ENCODE data around the gene ARFGAP3.

DNA sequence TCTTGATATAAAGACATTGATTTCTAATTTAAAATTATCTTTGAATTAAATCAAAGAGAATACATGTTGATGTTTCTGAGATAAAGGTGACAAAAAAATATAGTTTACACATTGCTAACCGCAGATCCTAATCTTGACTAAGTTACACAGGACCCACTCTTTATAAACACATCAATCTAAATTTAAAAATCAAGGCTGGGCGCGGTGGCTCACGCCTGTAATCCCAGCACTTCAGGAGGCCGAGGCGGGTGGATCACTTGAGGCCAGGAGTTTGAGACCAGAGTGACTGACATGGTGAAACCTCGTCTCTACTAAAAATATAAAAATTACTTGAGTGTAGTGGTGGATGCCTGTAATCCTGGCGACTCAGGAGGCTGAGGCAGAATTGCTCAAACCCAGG is 1.9 kb downstream of the ARFGAP3 start:
- TF ChIP-seq, protein P1, sequence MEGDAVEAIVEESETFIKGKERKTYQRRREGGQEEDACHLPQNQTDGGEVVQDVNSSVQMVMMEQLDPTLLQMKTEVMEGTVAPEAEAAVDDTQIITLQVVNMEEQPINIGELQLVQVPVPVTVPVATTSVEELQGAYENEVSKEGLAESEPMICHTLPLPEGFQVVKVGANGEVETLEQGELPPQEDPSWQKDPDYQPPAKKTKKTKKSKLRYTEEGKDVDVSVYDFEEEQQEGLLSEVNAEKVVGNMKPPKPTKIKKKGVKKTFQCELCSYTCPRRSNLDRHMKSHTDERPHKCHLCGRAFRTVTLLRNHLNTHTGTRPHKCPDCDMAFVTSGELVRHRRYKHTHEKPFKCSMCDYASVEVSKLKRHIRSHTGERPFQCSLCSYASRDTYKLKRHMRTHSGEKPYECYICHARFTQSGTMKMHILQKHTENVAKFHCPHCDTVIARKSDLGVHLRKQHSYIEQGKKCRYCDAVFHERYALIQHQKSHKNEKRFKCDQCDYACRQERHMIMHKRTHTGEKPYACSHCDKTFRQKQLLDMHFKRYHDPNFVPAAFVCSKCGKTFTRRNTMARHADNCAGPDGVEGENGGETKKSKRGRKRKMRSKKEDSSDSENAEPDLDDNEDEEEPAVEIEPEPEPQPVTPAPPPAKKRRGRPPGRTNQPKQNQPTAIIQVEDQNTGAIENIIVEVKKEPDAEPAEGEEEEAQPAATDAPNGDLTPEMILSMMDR (IDR thresholded peaks at IDR 0.05; ENCODE audit: low read depth, low read length, poor library complexity, severe bottlenecking), result no peak
- TF ChIP-seq EZH2phosphoT487 (IDR thresholded peaks at IDR 0.05; ENCODE audit: borderline replicate concordance, low read length), result no peak
